Prostate gland (tissue), 2 donors: ENCODE data around the gene MBNL2. TPM values are rescaled to one million over a fixed set of nuclear protein-coding genes. Genes with fewer than 3 reads are reported as not detected.

ENCODE experiments used
- DNase-seq: peaks from one replicate; pipeline ENCODE4 v3.0.0-alpha.2; 2019; ENCODE audit warnings: low spot score
- H3K27ac ChIP-seq, 2 donors: fragments of 200-600 bp; sonication (generic); 2 replicates each; pipeline ENCODE4 v1.5.1; 2017 to 2019
- H3K27me3 ChIP-seq: fragments of 200-600 bp; sonication (generic); replicated peaks from 2 replicates; pipeline ENCODE4 v1.5.1; 2019; ENCODE audit not compliant: insufficient read depth
- H3K36me3 ChIP-seq, 2 donors: fragments of 200-600 bp; sonication (generic); 1 replicate in 1 of 2; 2 replicates in 1 of 2; pipeline versions ENCODE4 v1.5.1 to v1.8.1; 2017 to 2019
- H3K4me1 ChIP-seq: fragments of 200-600 bp; sonication (generic); replicated peaks from 2 replicates; pipeline ENCODE4 v1.5.1; 2019
- H3K4me3 ChIP-seq, 2 donors: fragments of 200-600 bp; sonication (generic); 2 replicates each; pipeline ENCODE4 v1.5.1; 2017 to 2019
- H3K9me3 ChIP-seq: fragments of 200-600 bp; sonication (generic); 2 replicates; pipeline ENCODE4 v1.5.1; 2017
- POLR2A ChIP-seq: fragments of 450-650 bp; IDR thresholded peaks from one replicate; pipeline ENCODE4 v1.6.1; 2016; ENCODE audit warnings: antibody characterized with exemption, mild to moderate bottlenecking
- POLR2AphosphoS5 ChIP-seq: sonication (generic); formaldehyde crosslinking; IDR thresholded peaks from one replicate; pipeline ENCODE4 v1.6.1; 2017; ENCODE audit warnings: antibody characterized with exemption
- WGBS: methylation state at CpG from one replicate; pipeline ENCODE4 v1.1.5; 2018; 5-methylcytosine and 5-hydroxymethylcytosine counted together
- intact Hi-C: fragments of 100-400 bp; cut with DNase I; formaldehyde crosslinking; loops from one replicate; pipeline ENCODE4 v1.14.2; 2022
- total RNA-seq, 2 donors: library from RNA; depleted of rRNA; stranded (reverse); fragments of >200 nt; gene quantifications; one replicate each; pipeline ENCODE4 v1.1.0, GENCODE V29; 2016
- TF ChIP-seq, protein P1 (sequence below), 4 experiments: fragments of 200-600 bp in 2 of 4; fragments of 450-650 bp in 2 of 4; sonication (generic) in 2 of 4; IDR thresholded peaks; 1 replicate in 3 of 4; 2 replicates in 1 of 4; pipeline ENCODE4 v1.5.1; 2016 to 2019; ENCODE audit warnings: antibody characterized with exemption in 4 of 4, mild to moderate bottlenecking in 2 of 4, moderate library complexity in 2 of 4

Gene MBNL2
- total RNA-seq, 2 donors from 2014 or later = 59.1 to 85.7 TPM

DNA sequence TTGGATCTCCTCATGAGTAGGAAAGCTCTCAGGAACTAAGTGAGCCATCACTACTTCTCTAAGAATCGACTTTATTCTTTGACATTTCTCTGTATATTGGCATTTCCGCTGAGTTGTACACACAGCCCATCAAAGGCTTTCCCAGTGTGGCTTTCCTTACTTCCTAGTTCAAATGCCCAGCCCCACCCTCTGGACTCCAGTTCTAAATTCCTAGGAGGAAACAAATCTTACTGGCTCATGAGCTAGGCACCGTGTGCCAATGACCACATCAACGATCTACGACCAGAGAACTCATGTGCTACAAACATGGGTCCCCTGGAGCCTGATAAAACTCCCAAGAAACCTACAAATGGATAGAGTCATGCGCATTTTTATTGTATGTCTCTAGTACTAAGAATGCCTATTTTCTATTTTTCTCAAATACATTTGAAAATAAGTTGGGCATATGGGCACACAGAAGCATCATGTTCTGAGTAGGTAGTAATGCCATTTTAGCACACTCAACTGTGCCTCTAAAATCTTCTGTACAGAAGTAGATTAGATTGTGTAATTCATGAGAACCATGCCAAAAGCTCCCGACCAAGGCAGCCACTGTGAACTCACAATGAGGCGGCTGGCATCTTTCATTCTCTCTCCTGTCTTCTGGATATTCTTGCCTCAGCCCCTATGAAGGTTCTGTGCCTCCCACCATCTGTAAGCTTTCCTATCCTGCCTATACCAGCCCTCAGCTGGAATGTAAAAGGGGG, 201.3 kb downstream of the MBNL2 start:
- WGBS = 86% methylated on average over 8 of the region's 8 CpGs
- DNase-seq = no peak
- no peak overlapping the region for H3K27ac ChIP-seq
- H3K9me3 ChIP-seq = no peaks in the 10 kb centered on the region
- H3K36me3 ChIP-seq = no peaks in the 10 kb centered on the region
- H3K27me3 ChIP-seq = no peaks in the 10 kb centered on the region
- intact Hi-C loops = no loop called here
- no peak overlapping the region for H3K4me3 ChIP-seq
- TF ChIP-seq, protein P1, sequence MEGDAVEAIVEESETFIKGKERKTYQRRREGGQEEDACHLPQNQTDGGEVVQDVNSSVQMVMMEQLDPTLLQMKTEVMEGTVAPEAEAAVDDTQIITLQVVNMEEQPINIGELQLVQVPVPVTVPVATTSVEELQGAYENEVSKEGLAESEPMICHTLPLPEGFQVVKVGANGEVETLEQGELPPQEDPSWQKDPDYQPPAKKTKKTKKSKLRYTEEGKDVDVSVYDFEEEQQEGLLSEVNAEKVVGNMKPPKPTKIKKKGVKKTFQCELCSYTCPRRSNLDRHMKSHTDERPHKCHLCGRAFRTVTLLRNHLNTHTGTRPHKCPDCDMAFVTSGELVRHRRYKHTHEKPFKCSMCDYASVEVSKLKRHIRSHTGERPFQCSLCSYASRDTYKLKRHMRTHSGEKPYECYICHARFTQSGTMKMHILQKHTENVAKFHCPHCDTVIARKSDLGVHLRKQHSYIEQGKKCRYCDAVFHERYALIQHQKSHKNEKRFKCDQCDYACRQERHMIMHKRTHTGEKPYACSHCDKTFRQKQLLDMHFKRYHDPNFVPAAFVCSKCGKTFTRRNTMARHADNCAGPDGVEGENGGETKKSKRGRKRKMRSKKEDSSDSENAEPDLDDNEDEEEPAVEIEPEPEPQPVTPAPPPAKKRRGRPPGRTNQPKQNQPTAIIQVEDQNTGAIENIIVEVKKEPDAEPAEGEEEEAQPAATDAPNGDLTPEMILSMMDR (IDR thresholded peaks at IDR 0.05) = no peak
- no peak for TF ChIP-seq POLR2A
- no peak for TF ChIP-seq POLR2AphosphoS5
- no peaks in the 10 kb centered on the region for H3K4me1 ChIP-seq

DNA sequence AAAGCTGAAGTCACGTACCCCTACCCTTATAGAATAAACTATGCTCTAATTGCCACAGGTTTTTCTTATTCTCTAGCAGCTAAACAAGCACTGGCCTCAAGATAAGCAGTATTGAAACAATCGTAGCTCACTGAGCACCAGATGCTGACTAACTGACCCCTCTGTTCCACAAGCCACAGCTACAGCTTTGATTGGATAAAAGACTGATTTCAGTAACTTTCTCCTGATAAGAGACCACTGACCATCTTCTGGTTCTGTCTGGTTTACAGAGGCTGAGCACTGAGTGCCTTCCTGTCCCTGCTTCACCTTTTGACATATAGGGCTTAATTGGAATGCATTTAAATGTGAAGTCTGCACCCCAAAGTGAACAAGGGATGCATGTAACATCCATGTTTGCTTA, 203.5 kb downstream of the MBNL2 start:
- H3K36me3 ChIP-seq = no peaks in the 10 kb centered on the region
- no peak overlapping the region for H3K4me3 ChIP-seq
- 92% methylated on average over 2 of the region's 2 CpGs for WGBS
- no peaks in the 10 kb centered on the region for H3K27me3 ChIP-seq
- intact Hi-C loops = no loop called here
- TF ChIP-seq POLR2A (no peak), POLR2AphosphoS5 (no peak)
- TF ChIP-seq, protein P1 (IDR thresholded peaks at IDR 0.05) = no peak
- no peak for DNase-seq
- no peaks in the 10 kb centered on the region for H3K4me1 ChIP-seq
- H3K27ac ChIP-seq = no peak overlapping the region
- no peaks in the 10 kb centered on the region for H3K9me3 ChIP-seq

DNA sequence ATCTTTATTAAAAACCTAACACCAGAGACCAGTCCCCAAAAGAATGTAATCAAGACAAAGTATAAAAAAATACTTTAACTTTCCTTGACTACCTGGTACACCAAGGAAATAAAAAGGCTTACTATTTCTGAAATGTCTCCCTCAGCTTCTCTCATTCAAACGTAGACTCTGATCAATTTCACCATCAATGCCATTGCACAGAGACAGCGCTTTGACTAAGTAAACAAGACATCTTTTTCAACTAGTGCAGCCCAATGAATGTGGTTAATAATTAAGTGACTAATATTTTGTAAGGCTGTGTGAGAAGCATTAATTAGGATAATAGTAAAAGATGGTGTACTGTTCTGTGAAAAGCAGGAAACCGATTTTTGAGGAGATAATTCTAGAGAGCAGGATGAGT, 204.6 kb downstream of the MBNL2 start:
- Histone ChIP-seq H3K27me3 (no peaks in the 10 kb centered on the region), H3K27ac (no peak overlapping the region), H3K9me3 (no peaks in the 10 kb centered on the region), H3K4me3 (no peak overlapping the region), H3K4me1 (no peaks in the 10 kb centered on the region), H3K36me3 (no peaks in the 10 kb centered on the region)
- TF ChIP-seq POLR2A = no peak
- TF ChIP-seq POLR2AphosphoS5 = no peak
- TF ChIP-seq, protein P1 (IDR thresholded peaks at IDR 0.05) = no peak
- DNase-seq = no peak
- intact Hi-C loops = no loop called here
- WGBS = 88% methylated on average over 3 of the region's 3 CpGs

DNA sequence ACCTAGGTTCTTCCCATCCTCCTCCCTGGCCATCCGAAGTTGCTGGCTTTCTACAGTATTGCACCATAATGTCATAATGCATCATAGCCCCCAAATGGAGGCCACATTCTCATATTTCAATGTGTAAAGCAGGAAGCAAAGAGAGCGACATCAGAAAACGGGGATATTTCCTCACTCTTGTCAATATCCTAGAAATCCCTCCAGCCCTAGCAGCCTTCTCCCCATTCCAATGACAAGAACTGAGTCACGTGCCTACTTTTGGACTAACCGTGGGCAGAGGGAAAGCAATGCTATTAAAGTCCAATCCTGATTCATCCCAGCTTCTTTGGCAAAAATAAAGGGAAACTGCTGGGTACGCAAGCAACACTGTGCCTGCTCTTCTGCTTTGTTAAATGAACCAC, 207.5 kb downstream of the MBNL2 start:
- Histone ChIP-seq H3K27ac (no peak overlapping the region), H3K27me3 (no peaks in the 10 kb centered on the region), H3K4me1 (no peaks in the 10 kb centered on the region), H3K36me3 (no peaks in the 10 kb centered on the region), H3K4me3 (no peak overlapping the region), H3K9me3 (no peaks in the 10 kb centered on the region)
- intact Hi-C loops = loop anchor here (5.0 kb wide), 3 partner anchors 62 to 317 kb away; partner anchors contain the start of gene MBNL2
- WGBS = 46% methylated on average over 6 of the region's 6 CpGs
- DNase-seq = no peak
- no peak for TF ChIP-seq POLR2A
- TF ChIP-seq, protein P1 (IDR thresholded peaks at IDR 0.05) = no peak
- peak; percentile 8 for TF ChIP-seq POLR2AphosphoS5

DNA sequence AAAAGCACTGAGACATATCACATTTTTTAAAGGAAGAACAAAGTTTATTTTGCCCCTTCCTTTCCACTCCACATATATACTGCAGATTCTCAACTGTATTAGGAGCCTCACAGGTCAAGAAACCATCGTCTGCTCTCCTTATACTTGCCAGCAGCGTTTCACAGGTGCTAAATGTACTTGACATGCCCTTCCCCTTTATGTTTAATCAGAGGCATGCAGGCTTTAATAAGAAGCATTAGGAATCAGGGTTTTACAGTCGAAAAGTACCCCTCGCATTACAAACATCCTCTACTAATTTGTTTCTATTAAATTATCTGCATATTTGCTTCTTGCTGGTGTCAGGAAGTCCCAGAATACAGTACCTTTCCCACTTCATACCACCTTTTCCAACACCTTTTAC, 208.2 kb downstream of the MBNL2 start:
- H3K4me3 ChIP-seq = no peak overlapping the region

More for the DNA sequence above, 208.2 kb downstream of the MBNL2 start:
- no peaks in the 10 kb centered on the region for H3K9me3 ChIP-seq
- 57% methylated on average over 4 of the region's 4 CpGs for WGBS
- H3K36me3 ChIP-seq = no peaks in the 10 kb centered on the region
- H3K4me1 ChIP-seq = no peaks in the 10 kb centered on the region
- intact Hi-C loops = loop anchor here (5.0 kb wide), 3 partner anchors 63 to 318 kb away; partner anchors contain the start of gene MBNL2
- no peak for DNase-seq
- H3K27ac ChIP-seq = no peak overlapping the region
- no peaks in the 10 kb centered on the region for H3K27me3 ChIP-seq
- TF ChIP-seq POLR2A = no peak
- no peak for TF ChIP-seq POLR2AphosphoS5
- TF ChIP-seq, protein P1 (IDR thresholded peaks at IDR 0.05) = no peak
